ENCODE results near the gene LPCAT2. TPM values are rescaled to one million over a fixed set of nuclear protein-coding genes. Genes with fewer than 3 reads are reported as not detected.

The LPCAT2 gene
- total RNA-seq = 13.1 and 17.8 TPM in 2 replicates
- polyA plus RNA-seq = 10.2 and 13.6 TPM in 2 replicates
- polyA plus RNA-seq (2012) = 5.4 and 9.0 TPM in 2 replicates
- polyA minus RNA-seq (ENCODE audit: low replicate concordance) = 3.4 and 5.3 TPM in 2 replicates

- no peaks in the 10 kb centered on the region for H3K4me1 ChIP-seq (ENCODE audit: control insufficient read depth, extremely low read depth, insufficient read depth, low read length)
- H3K79me2 ChIP-seq (ENCODE audit: control insufficient read depth, insufficient read depth, low read length) = no peaks in the 10 kb centered on the region
- H3K4me2 ChIP-seq (ENCODE audit: extremely low read depth, insufficient read depth, low read length) = peak within 1 kb of the TSS; percentile 68
- no peak within 1 kb of the TSS for H2AFZ ChIP-seq (ENCODE audit: low read length)
- peak; percentile 81 to 86 for DNase-seq (ENCODE audit: low read depth in 2 of 2)
- peaks cover 19% of the 10 kb centered on the region for H3K36me3 ChIP-seq (ENCODE audit: control insufficient read depth, insufficient read depth, low read length)
- TF ChIP-seq EZH2 (IDR thresholded peaks at IDR 0.05; ENCODE audit: low read length, missing control alignments) (no peak), CTCF (conservative IDR thresholded peaks at IDR 0.05 in 1 of 2, IDR thresholded peaks at IDR 0.05 in 1 of 2; ENCODE audit: low read depth in 1 of 2, low read length in 2 of 2) (no peak)
- H3K9ac ChIP-seq (ENCODE audit: insufficient read depth, low read length) = peak within 1 kb of the TSS; percentile 44
- no peak within 1 kb of the TSS for H3K27ac ChIP-seq (ENCODE audit: insufficient read depth, low read length)
- H3K4me3 ChIP-seq (replicated peaks in 1 of 4; ENCODE audit: control extremely low read depth in 1 of 4, insufficient read depth in 1 of 4, low read depth in 3 of 4, low read length in 4 of 4) = peak within 1 kb of the TSS; percentile 30 to 63 (median 60)
- no peaks in the 10 kb centered on the region for H3K27me3 ChIP-seq (ENCODE audit: control insufficient read depth, insufficient read depth, low read length)
- H4K20me1 ChIP-seq (ENCODE audit: control insufficient read depth, extremely low read depth, insufficient read depth, low read length) = no peaks in the 10 kb centered on the region
- H3K9me3 ChIP-seq (ENCODE audit: control insufficient read depth, insufficient read depth, low read depth, low read length) = no peaks in the 10 kb centered on the region
Measured at GRCh38 chr16:55508941-55509931, at the start of gene LPCAT2. Gene LPCAT2 (plus strand): TSS chr16:55509072. CDS start chr16:55509182, 110 bp downstream.

GRCh38 chr16:55462241-55462640 lies 46.6 kb upstream of the LPCAT2 start:
- no peak overlapping the region for H2AFZ ChIP-seq (ENCODE audit: low read length)
- H3K9ac ChIP-seq (ENCODE audit: insufficient read depth, low read length) = no peak overlapping the region
- TF ChIP-seq EZH2 (IDR thresholded peaks at IDR 0.05; ENCODE audit: low read length, missing control alignments) (no peak), CTCF (conservative IDR thresholded peaks at IDR 0.05 in 1 of 2, IDR thresholded peaks at IDR 0.05 in 1 of 2; ENCODE audit: low read depth in 1 of 2, low read length in 2 of 2) (no peak)
- no peaks in the 10 kb centered on the region for H3K4me1 ChIP-seq (ENCODE audit: control insufficient read depth, extremely low read depth, insufficient read depth, low read length)
- DNase-seq (ENCODE audit: low read depth in 2 of 2) = no peak
- no peaks in the 10 kb centered on the region for H4K20me1 ChIP-seq (ENCODE audit: control insufficient read depth, extremely low read depth, insufficient read depth, low read length)
- no peak overlapping the region for H3K4me3 ChIP-seq (replicated peaks in 1 of 4; ENCODE audit: control extremely low read depth in 1 of 4, insufficient read depth in 1 of 4, low read depth in 3 of 4, low read length in 4 of 4)
- no peak overlapping the region for H3K4me2 ChIP-seq (ENCODE audit: extremely low read depth, insufficient read depth, low read length)
- no peaks in the 10 kb centered on the region for H3K27me3 ChIP-seq (ENCODE audit: control insufficient read depth, insufficient read depth, low read length)
- no peaks in the 10 kb centered on the region for H3K79me2 ChIP-seq (ENCODE audit: control insufficient read depth, insufficient read depth, low read length)
- H3K27ac ChIP-seq (ENCODE audit: insufficient read depth, low read length) = no peak overlapping the region
- no peaks in the 10 kb centered on the region for H3K36me3 ChIP-seq (ENCODE audit: control insufficient read depth, insufficient read depth, low read length)
- H3K9me3 ChIP-seq (ENCODE audit: control insufficient read depth, insufficient read depth, low read depth, low read length) = no peaks in the 10 kb centered on the region

- DNase-seq (ENCODE audit: low read depth in 2 of 2) = no peak
- Histone ChIP-seq H3K9me3 (ENCODE audit: control insufficient read depth, insufficient read depth, low read depth, low read length) (no peaks in the 10 kb centered on the region), H3K4me3 (replicated peaks in 1 of 4; ENCODE audit: control extremely low read depth in 1 of 4, insufficient read depth in 1 of 4, low read depth in 3 of 4, low read length in 4 of 4) (no peak overlapping the region), H3K4me2 (ENCODE audit: extremely low read depth, insufficient read depth, low read length) (no peak overlapping the region), H3K36me3 (ENCODE audit: control insufficient read depth, insufficient read depth, low read length) (no peaks in the 10 kb centered on the region), H3K27me3 (ENCODE audit: control insufficient read depth, insufficient read depth, low read length) (no peaks in the 10 kb centered on the region), H3K27ac (ENCODE audit: insufficient read depth, low read length) (no peak overlapping the region), H3K79me2 (ENCODE audit: control insufficient read depth, insufficient read depth, low read length) (no peaks in the 10 kb centered on the region), H4K20me1 (ENCODE audit: control insufficient read depth, extremely low read depth, insufficient read depth, low read length) (no peaks in the 10 kb centered on the region), H3K4me1 (ENCODE audit: control insufficient read depth, extremely low read depth, insufficient read depth, low read length) (no peaks in the 10 kb centered on the region), H2AFZ (ENCODE audit: low read length) (no peak overlapping the region), H3K9ac (ENCODE audit: insufficient read depth, low read length) (no peak overlapping the region)
- no peak for TF ChIP-seq EZH2 (IDR thresholded peaks at IDR 0.05; ENCODE audit: low read length, missing control alignments)
- TF ChIP-seq CTCF (conservative IDR thresholded peaks at IDR 0.05 in 1 of 2, IDR thresholded peaks at IDR 0.05 in 1 of 2; ENCODE audit: low read depth in 1 of 2, low read length in 2 of 2) = no peak
Measured at GRCh38 chr16:55464375-55464774, 44.5 kb upstream of the LPCAT2 start.

All from fibroblast of lung (primary cell).